Breast epithelium (tissue), 3 donors: Measurements from ENCODE around the gene PHAF1.

ENCODE experiments used
- POLR2A ChIP-seq: fragments of 450-650 bp; IDR thresholded peaks from one replicate; pipeline ENCODE4 v1.6.1; 2016; ENCODE audit warnings: antibody characterized with exemption, mild to moderate bottlenecking, moderate library complexity
- POLR2AphosphoS5 ChIP-seq, 3 donors: sonication (generic); formaldehyde crosslinking; IDR thresholded peaks; one replicate each; pipeline ENCODE4 v1.6.1; 2017; ENCODE audit warnings: antibody characterized with exemption in 3 of 3
- TF ChIP-seq, protein P1 (sequence below), 3 donors: fragments of 450-650 bp; IDR thresholded peaks; one replicate each; pipeline ENCODE4 v1.5.1; 2016 to 2017; ENCODE audit warnings: antibody characterized with exemption in 3 of 3, mild to moderate bottlenecking in 3 of 3, moderate library complexity in 3 of 3

GRCh38 chr16:67191995-67192681 is 82.4 kb downstream of the PHAF1 start, which contains the start of gene E2F4:
- TF ChIP-seq, protein P1, sequence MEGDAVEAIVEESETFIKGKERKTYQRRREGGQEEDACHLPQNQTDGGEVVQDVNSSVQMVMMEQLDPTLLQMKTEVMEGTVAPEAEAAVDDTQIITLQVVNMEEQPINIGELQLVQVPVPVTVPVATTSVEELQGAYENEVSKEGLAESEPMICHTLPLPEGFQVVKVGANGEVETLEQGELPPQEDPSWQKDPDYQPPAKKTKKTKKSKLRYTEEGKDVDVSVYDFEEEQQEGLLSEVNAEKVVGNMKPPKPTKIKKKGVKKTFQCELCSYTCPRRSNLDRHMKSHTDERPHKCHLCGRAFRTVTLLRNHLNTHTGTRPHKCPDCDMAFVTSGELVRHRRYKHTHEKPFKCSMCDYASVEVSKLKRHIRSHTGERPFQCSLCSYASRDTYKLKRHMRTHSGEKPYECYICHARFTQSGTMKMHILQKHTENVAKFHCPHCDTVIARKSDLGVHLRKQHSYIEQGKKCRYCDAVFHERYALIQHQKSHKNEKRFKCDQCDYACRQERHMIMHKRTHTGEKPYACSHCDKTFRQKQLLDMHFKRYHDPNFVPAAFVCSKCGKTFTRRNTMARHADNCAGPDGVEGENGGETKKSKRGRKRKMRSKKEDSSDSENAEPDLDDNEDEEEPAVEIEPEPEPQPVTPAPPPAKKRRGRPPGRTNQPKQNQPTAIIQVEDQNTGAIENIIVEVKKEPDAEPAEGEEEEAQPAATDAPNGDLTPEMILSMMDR (IDR thresholded peaks at IDR 0.05): no peak
- TF ChIP-seq POLR2A: no peak
- TF ChIP-seq POLR2AphosphoS5 (IDR thresholded peaks at IDR 0.05): peak; percentile 74 to 84 (median 84)
